BJ (cell line): ENCODE data around the gene CFAP97. TPM values are rescaled to one million over a fixed set of nuclear protein-coding genes. Genes with fewer than 3 reads are reported as not detected.
"Not testable (repeated sequence)": the region's sequence is repeated elsewhere in the genome, so short reads cannot be mapped to it uniquely, and the experiment has no call there.

Experiments used
- CTCF ChIA-PET: fragments of 350-600 bp; formaldehyde crosslinking; extraction: SDS; loops from one replicate; lab custom pipeline; 2021; ENCODE audit warnings: antibody characterized with exemption, inconsistent platforms; lab: Yijun Ruan, JAX
- POLR2A ChIA-PET: fragments of 300-600 bp; sonication (Branson Sonifier 250); formaldehyde crosslinking; extraction: SDS; loops from one replicate; lab custom pipeline; 2021; ENCODE audit warnings: antibody characterized with exemption; lab: Charles Lee
- DNase-seq: peaks from one replicate; pipeline ENCODE4 v3.0.0-alpha.2; 2011; ENCODE audit warnings: low read depth
- H3K27me3 ChIP-seq: 2 replicates; pipeline ENCODE4 v1.6.0; 2011; ENCODE audit warnings: low read length; ENCODE audit not compliant: control insufficient read depth, insufficient read depth
- H3K36me3 ChIP-seq: 2 replicates; pipeline ENCODE4 v1.5.1; 2011; ENCODE audit warnings: low read length; ENCODE audit not compliant: control insufficient read depth, insufficient read depth
- H3K4me3 ChIP-seq: 2 replicates; pipeline ENCODE4 v1.5.1; 2011; ENCODE audit warnings: low read depth, mild to moderate bottlenecking, control low read depth, low read length
- polyA plus RNA-seq: library from polyadenylated mRNA; depleted of rRNA; stranded (reverse); fragments of >200 nt; gene quantifications from 2 replicates; pipeline ENCODE4 v1.2.3, GENCODE V29; 2011
- TF ChIP-seq, protein P1 (sequence below): IDR thresholded peaks from 2 replicates; pipeline ENCODE4 v1.5.1; 2011; ENCODE audit warnings: low read depth, mild to moderate bottlenecking, control low read depth, inconsistent platforms, low read length, moderate library complexity; ENCODE audit not compliant: insufficient read depth

The CFAP97 gene
- polyA plus RNA-seq, 1 experiment = 16.4 TPM

DNA sequence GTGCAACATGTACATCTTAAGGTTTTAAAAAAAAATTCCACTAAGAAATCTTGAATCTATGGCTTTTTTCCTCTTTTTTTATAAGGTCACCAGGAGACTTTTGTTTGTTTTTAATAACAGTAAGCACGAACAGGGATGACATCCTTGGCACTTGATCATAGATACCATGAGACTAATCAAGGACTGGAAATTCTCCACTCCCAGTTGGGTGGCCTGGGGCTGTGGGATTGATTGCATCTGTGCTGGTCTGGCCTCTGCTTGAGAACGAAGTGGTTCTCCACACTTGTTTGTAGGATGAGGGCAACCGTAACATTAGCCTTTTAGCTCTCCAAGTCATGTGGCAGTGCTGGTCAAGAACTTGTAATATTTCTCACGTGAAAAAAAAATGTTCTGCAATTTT is 41.0 kb upstream of the CFAP97 start:
- Histone ChIP-seq H3K27me3 (no peaks in the 10 kb centered on the region), H3K4me3 (no peak overlapping the region), H3K36me3 (no peaks in the 10 kb centered on the region)
- DNase-seq = no peak
- CTCF ChIA-PET = interaction anchor here (1.0 kb wide), 1 partner anchor 9 kb away, joined by 3 read pairs; no protein-coding TSS in a partner anchor
- TF ChIP-seq, protein P1, sequence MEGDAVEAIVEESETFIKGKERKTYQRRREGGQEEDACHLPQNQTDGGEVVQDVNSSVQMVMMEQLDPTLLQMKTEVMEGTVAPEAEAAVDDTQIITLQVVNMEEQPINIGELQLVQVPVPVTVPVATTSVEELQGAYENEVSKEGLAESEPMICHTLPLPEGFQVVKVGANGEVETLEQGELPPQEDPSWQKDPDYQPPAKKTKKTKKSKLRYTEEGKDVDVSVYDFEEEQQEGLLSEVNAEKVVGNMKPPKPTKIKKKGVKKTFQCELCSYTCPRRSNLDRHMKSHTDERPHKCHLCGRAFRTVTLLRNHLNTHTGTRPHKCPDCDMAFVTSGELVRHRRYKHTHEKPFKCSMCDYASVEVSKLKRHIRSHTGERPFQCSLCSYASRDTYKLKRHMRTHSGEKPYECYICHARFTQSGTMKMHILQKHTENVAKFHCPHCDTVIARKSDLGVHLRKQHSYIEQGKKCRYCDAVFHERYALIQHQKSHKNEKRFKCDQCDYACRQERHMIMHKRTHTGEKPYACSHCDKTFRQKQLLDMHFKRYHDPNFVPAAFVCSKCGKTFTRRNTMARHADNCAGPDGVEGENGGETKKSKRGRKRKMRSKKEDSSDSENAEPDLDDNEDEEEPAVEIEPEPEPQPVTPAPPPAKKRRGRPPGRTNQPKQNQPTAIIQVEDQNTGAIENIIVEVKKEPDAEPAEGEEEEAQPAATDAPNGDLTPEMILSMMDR = no peak
- POLR2A ChIA-PET = no interaction called here

DNA sequence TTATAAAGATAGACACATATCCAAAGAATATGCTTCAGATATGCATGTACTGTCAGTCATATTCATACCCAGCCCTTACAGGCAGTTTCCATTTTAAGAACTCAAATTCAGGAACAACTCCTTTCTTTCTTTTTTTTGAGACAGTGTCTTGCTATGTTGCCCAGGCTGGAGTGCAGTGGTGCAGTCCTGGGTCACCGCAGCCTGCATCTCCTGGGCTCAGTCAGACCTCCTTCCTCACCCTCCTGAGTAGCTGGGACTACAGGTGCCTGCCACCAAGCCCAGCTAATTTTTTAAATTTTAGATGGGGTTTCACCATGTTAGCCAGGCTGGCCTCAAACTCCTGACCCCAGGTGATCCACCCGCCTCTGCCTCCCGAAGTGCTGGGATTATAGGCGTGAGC is 40.1 kb upstream of the CFAP97 start:
- no peak for DNase-seq
- Histone ChIP-seq H3K4me3 (no peak overlapping the region), H3K27me3 (no peaks in the 10 kb centered on the region), H3K36me3 (no peaks in the 10 kb centered on the region)
- ChIA-PET POLR2A (no interaction called here), CTCF (interaction anchor here (1.0 kb wide), 1 partner anchor 8 kb away, joined by 3 read pairs; no protein-coding TSS in a partner anchor)
- TF ChIP-seq, protein P1 = no peak

DNA sequence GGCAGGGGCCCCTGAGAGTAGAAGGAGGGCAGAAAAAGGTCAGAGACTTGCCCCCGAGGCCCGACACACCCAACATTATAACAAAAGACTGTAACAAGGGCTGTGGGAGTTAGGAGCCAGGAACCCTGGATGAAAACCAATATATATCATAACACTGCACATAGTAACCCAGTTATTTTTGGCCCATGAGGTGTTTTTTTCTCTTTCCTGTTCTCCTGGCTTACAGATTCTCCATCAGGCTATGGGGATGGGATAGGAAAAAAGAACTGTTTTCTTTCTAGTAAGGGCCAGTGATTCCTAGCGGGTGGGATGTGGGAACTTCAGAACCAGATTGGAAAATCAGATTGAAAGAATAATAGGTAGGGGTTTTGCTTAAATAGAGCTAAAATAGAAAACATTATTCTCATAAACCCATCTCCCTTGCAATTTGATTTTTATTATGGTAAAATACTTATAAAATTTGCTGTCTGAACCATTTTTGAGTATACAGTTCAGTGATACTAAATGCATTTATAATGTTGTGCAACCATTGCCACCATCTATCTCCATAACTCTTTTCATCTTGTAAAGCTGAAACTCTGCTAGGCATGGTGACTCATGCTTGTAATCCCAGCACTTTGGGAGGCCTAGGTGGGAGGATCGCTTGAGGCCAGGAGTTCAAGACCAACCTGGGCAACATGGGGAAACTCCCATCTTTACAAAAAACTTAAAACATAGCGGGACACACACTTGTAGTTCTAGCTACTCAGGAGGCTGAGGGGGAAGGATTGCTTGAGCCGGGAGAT is 39.1 kb upstream of the CFAP97 start:
- no peaks in the 10 kb centered on the region for H3K27me3 ChIP-seq
- no peaks in the 10 kb centered on the region for H3K36me3 ChIP-seq
- no peak overlapping the region for H3K4me3 ChIP-seq
- DNase-seq = no peak
- ChIA-PET CTCF (interaction anchor here (1.6 kb wide), 1 partner anchor 17 kb away, joined by 4 read pairs; no protein-coding TSS in a partner anchor), POLR2A (no interaction called here)
- TF ChIP-seq, protein P1 = no peak

DNA sequence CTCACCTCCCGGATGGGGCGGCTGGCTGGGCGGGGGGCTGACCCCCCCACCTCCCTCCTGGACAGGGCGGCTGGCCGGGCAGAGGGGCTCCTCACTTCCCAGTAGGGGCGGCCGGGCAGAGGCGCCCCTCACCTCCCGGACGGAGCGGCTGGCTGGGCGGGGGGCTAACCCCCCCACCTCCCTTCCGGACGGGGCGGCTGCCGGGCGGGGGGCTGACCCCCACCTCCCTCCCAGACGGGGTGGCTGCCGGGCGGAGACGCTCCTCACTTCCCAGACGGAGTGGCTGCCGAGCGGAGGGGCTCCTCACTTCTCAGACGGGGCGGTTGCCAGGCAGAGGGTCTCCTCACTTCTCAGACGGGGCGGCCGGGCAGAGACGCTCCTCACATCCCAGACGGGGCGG is 36.7 kb upstream of the CFAP97 start:
- H3K27me3 ChIP-seq, DNase-seq, CTCF ChIA-PET, H3K4me3 ChIP-seq, POLR2A ChIA-PET, H3K36me3 ChIP-seq: not testable (repeated sequence)

DNA sequence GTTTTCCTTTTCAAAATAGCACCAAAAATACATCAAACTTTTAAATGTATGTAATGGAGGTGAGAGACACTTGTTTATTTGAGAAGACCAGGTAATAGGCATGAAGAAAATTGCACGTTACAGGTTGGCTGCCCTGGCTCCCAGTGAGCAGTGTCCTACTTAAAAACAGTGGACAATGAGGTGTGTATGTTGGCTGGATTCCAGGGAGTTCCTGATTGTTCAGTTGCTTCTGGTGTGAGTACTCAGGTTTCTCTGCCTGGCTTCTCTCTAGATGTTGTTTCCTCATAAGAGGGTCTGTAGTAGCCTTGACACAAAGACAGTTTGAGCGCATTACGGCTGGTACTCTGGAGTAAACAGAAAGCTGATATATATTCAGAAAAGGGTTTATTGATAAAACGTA is 35.0 kb upstream of the CFAP97 start:
- Histone ChIP-seq H3K36me3 (no peaks in the 10 kb centered on the region), H3K4me3 (no peak overlapping the region), H3K27me3 (no peaks in the 10 kb centered on the region)
- no peak for DNase-seq
- CTCF ChIA-PET = no interaction called here
- TF ChIP-seq, protein P1 = no peak
- POLR2A ChIA-PET = no interaction called here
